ENCODE data around the gene REEP2.
"Not testable (repeated sequence)": the region's sequence is repeated elsewhere in the genome, so short reads cannot be mapped to it uniquely, and the experiment has no call there.

The REEP2 gene

DNA sequence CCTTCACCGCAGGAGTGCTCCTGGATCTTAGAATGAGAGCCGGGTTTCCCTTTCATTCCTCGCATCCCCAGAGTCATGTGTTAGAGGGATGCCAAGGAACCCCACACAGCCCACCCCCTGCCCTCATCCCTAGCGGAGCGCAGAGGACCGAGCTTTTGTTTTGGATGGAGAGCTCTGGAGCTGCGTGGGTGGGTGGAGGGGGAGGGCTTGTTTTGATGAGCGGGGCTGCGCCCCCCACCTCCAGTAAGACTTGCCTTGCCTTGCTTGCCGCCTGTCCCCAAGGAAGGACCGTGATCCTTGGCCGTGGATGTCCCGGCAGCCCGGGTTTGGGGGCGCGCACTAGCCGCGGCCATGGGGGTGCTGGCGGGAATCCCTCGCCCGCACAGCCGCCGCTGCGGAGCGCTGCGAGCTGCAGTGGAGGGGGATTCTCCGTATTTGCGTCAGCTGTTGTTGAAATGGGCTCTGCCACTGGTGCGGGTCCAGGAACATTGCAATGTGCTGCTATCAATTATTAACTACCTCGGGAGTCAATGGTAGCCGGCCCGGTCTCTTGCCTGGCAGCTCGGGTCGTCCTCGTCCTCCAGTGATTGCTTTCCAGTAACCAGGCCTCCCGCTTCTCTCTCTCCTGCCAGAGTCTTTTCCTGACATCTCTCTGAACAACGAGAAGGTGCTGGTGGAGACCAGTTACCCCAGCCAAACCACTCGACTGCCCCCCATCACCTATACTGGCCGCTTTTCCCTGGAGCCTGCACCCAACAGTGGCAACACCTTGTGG is 27.5 kb downstream of the REEP2 start:
- no peak for DNase-seq

DNA sequence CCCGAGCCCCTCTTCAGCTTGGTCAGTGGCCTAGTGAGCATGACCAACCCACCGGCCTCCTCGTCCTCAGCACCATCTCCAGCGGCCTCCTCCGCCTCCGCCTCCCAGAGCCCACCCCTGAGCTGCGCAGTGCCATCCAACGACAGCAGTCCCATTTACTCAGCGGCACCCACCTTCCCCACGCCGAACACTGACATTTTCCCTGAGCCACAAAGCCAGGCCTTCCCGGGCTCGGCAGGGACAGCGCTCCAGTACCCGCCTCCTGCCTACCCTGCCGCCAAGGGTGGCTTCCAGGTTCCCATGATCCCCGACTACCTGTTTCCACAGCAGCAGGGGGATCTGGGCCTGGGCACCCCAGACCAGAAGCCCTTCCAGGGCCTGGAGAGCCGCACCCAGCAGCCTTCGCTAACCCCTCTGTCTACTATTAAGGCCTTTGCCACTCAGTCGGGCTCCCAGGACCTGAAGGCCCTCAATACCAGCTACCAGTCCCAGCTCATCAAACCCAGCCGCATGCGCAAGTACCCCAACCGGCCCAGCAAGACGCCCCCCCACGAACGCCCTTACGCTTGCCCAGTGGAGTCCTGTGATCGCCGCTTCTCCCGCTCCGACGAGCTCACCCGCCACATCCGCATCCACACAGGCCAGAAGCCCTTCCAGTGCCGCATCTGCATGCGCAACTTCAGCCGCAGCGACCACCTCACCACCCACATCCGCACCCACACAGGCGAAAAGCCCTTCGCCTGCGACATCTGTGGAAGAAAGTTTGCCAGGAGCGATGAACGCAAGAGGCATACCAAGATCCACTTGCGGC is 28.2 kb downstream of the REEP2 start:
- DNase-seq = no peak

DNA sequence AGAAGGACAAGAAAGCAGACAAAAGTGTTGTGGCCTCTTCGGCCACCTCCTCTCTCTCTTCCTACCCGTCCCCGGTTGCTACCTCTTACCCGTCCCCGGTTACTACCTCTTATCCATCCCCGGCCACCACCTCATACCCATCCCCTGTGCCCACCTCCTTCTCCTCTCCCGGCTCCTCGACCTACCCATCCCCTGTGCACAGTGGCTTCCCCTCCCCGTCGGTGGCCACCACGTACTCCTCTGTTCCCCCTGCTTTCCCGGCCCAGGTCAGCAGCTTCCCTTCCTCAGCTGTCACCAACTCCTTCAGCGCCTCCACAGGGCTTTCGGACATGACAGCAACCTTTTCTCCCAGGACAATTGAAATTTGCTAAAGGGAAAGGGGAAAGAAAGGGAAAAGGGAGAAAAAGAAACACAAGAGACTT is 28.9 kb downstream of the REEP2 start:
- DNase-seq = no peak

DNA sequence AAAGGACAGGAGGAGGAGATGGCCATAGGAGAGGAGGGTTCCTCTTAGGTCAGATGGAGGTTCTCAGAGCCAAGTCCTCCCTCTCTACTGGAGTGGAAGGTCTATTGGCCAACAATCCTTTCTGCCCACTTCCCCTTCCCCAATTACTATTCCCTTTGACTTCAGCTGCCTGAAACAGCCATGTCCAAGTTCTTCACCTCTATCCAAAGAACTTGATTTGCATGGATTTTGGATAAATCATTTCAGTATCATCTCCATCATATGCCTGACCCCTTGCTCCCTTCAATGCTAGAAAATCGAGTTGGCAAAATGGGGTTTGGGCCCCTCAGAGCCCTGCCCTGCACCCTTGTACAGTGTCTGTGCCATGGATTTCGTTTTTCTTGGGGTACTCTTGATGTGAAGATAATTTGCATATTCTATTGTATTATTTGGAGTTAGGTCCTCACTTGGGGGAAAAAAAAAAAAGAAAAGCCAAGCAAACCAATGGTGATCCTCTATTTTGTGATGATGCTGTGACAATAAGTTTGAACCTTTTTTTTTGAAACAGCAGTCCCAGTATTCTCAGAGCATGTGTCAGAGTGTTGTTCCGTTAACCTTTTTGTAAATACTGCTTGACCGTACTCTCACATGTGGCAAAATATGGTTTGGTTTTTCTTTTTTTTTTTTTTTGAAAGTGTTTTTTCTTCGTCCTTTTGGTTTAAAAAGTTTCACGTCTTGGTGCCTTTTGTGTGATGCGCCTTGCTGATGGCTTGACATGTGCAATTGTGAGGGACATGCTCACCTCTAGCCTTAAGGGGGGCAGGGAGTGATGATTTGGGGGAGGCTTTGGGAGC is 29.5 kb downstream of the REEP2 start:
- DNase-seq = no peak

DNA sequence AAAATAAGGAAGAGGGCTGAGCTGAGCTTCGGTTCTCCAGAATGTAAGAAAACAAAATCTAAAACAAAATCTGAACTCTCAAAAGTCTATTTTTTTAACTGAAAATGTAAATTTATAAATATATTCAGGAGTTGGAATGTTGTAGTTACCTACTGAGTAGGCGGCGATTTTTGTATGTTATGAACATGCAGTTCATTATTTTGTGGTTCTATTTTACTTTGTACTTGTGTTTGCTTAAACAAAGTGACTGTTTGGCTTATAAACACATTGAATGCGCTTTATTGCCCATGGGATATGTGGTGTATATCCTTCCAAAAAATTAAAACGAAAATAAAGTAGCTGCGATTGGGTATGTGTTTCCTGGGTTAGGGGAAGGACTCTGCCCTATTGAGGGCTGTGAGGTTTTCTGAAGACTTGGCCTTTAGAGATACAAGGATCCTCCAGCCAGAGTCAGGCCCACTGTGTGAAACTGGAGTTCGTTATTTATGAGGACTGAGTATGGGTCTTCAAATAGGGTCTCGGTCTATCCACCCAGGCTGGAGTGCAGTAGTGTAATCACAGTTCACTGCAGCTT is 30.2 kb downstream of the REEP2 start:
- no peak for DNase-seq

DNA sequence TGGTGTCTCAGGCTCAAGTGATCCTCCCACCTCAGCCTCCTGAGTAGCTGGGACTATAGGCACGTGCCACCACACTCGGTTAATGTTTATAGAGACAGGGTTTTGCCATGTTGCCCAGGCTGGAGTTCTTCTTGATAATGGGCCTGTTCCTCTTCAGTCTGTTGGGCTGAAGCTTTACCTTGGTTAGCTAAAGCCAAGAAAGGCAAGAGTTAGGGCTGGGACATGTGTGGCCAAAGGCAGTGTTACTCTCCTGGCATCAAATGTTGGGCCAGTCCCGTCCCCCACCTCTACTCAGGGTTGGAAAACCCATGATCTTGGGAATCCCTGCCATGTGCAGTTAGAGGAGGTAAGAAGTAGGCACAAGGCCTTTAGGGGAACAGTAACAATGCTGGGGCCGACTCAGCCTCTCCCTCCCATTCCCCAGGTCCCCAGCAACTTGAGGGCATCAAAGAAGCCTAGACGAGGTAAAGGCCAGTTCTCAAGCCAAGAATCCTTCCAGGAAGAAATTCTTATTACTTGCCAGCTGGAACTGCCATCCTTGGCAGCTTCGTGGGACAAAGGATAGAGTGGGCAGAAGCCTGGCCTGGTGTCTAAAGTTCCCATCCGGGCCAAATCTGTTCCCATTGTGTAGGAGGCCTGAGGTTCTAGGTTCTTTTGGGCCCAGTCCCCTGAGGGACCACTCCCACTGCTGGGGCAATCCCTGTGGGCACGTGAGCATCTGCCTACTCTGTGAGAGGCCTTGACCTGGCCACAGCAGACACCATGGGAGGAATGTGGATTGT is 30.9 kb downstream of the REEP2 start:
- DNase-seq = no peak

DNA sequence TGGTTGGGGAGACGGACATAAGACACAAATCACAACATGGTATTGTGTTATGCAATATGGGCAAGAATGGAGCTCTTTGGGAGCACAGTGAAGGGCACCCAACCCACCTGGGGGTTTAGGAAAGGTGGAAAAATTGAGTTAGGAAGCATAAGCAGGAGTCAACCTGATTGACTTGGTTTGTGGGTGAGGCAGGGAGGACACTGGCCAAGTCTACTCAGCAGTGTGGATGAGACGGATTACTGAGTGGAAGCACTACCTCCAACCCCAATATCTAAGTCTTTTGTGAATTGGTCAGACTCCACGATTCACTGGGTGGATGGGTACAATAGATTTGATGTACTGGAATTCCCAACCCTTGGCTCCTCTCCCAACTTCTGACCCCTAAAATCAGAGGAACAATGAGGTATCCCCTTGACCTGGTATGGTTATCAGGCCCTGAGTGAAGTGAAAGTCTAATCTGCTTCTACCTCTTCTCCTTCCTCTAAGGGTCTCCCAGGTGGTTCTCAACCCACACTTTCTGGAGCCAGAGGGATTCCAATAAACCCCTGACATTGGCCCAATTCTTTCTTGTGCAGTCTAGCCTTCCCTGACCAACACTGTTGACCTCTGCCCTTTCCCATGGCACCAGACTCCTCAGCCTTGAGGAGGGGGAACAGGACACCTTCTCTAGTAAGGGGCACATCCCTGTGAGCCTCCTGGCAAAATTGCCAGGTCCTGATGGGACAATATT is 31.6 kb downstream of the REEP2 start:
- no peak for DNase-seq

DNA sequence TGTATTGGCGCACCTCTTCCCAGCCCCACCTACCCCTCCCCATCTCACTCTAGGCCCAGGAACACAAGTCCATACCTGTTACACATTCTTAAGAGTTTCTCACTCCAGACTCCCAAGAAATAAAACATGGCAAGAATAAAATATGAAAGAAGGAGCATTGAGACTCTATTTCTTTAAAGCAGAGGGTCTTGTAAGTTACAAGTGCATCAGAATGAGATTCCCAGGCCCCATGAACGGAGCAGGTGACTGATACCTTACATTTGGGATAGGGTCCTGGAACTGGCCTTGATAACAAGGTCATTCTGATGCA is 32.1 kb downstream of the REEP2 start:
- DNase-seq = no peak

DNA sequence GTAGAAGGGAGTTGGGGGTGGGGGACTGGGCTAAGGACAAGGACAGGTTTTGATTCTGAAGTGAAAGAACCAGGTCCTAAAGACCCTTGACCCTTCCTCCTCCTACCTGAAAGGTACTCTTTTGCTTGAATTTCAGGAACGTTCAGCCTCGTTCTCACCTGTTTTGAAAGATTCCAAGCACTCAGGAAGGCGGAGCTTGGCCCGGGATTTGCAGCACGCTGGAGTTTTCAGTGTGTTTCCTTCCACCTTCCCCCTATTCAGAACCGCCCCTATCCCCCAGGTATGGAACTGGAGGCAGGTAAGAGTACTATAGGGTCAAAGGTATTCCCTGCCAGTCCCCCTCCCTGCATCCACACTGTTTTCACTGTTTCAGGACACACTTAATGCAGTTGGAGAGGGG is 33.5 kb downstream of the REEP2 start:
- DNase-seq = no peak

DNA sequence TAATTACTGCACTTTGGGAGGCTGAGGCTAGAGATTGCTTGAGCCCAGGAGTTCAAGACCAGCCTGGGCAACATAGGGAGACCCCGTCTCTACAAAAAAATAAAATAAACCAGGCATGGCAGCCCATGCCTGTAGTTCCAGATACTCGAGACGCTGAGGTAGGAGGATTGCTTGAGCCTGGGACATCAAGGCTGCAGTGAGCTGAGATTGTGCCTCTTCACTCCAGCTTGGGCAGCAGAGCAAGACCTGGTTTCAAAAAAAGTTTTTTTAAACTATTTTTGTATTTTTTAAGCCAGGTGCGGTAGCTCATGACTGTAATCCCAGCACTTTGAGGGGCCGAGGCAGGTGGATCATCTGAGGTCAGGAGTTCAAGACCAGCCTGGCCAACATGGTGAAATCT is 34.3 kb downstream of the REEP2 start:
- DNase-seq = not testable (repeated sequence)

DNA sequence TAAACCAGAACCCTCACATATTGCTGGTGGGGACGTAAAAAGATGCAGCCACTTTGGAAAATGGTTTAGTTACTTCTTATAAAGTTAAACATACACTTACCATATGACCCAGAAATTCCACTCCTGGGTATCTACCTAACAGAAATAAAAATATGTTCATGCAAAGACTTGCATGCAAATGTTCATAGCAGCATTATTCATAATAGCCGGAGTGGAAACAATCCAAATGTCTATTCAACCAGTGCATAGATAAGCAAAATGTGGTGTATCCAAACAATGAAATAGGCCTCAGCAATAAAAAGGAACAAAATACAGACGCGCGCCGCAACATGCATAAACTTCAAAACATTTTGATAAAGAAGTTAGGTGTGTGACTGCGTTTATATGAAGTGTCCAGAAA is 38.1 kb downstream of the REEP2 start:
- DNase-seq = no peak

DNA sequence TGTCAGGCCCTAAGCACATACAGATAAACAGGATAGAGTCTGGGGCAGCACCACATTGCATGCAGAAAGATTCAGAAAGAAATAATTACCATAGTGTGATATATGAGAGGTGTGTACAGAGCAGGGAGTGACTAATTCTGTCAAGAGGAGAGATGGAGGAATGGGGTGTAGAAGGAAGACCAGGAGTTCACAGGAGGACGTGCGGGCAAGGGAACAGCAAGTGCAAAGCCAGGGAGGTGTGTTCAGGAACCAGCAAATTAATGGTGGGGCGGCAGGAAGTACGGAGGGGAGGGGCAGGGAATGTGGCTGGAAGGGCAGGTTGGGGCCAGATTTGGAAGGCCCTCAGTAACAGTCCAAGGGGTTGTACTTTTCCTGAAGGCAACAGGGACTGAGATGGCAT is 43.8 kb downstream of the REEP2 start:
- no peak for DNase-seq

DNA sequence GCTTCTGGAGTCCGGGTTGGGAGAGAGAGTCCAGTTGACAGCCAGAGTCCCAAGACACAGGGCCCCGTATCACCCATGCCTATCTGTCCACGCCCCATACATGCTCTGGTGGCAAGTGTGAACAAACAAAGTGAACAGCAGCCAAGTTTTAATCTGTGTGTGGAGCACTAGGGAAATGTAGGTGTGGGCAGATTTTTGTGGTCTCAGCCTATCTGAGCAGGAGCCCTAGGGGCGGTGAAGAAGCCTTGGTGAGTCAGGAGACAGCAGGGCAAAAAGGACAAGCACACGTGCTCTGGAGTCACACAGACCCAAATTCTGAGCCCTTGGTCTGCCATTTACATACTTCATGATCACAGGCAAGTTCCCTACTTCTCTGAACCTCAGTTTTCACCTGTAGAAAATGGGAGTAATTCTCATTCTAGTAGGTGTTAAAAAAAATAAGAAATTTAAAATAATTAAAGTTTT is 49.7 kb downstream of the REEP2 start:
- no peak for DNase-seq

DNA sequence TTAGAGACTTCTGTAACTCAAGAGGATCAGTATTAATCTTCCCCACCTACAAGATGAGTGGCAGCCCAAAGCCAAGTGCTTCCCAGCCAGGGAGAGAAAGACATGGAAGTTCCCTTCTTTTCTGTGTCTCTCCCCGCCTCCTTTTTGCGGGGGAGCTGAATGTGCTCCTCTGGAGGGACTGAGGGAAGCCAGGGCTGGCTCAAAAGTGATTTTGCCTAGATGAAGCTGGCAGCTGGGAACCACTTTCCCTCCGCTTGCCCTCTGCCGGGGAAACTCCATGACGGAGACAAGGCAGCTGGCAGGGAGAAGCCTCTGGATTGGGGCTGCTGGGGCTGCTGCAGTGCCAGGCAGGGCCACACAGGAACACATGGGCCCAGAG is 50.8 kb downstream of the REEP2 start:
- no peak for DNase-seq

DNA sequence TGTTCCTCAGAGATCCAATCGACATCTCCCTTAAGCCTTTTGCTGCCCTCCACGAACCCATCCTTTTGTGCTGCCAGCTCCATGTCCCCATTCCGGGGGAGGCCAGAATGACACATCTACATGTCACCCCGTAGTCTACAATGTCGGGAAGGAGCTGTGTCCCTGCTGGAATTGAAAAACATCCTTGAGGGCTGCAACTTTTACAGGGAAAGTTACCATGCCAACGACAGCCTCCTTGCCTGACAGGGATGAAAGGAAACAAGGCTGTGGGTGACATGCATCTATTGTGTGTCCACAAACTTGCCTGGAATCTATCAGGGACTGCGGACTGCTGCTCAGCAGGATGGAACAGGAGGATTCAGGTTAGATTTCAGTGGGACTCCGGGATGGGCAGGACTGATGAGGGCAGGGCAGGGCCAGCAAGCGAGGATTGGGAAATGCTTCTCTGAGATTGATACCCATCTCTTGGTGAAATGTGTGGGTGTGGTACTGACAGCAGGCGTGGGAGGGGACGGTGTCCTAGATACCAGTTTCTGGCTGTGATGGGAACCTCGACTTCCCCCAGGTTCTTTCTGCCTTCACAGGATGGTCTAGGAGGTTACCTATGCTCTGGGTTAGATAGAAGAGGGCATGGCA is 51.9 kb downstream of the REEP2 start:
- DNase-seq = no peak

DNA sequence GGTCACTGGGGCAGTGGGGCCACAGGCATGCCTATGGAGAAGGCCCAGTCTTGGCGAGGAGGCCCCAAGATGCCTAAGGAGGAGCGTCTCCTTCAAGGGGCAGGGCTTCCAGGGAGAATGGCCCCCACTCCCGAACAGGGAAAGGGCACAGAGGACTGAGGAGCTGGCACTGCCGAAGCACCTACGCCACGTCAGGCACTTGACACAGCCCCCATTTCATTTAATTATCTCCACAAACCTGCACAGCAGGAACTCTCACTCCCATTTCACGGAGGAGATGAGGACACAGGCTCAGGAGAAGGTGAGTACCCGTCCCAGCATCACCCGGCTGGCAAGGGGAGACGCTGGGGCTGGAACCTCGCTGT is 52.4 kb downstream of the REEP2 start:
- no peak for DNase-seq

DNA sequence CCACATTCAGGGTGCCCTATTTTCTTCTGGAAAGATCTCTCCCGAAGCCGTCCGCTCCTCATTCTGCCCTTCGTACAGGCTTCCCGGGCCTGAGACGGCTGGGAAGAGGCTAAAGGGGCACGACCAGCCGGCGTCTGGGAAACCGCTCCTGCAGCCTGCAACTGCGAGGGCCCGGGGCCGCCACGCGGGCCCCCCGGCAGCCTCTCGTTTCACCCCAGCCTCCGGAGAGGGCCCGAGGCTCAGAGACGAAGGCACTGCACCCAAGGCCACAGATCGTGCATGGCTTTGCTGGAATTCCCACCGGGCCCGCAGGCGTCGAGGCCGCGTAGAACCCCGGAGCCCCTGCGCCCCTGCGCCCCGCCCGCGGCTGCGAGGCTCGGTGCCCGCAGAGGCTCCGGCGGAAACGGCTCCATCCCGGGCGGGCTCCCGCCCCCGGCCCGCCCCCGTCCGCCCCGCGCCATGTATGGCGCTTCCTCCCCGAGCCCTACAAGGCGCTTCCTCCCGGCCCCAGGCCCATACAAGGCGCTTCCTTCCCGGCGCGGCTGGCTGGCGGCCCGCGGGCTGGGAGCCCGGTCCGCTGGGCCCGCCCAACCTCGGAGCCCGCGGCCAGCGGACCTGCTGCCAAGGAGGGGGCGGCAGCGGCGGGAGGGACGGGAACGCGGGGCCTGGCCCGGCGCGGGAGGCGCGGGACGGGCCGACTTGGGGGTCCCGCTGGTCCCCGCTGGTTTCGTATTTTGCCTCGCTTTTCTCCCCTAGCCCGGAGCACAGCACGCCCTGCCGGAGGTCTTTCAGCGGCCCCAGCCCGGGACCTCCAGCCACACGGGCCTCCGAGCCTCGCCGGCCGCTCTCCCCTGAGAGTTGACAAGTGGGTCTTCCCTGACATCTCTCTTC is 53.1 kb downstream of the REEP2 start:
- peak; percentile 25 for DNase-seq

DNA sequence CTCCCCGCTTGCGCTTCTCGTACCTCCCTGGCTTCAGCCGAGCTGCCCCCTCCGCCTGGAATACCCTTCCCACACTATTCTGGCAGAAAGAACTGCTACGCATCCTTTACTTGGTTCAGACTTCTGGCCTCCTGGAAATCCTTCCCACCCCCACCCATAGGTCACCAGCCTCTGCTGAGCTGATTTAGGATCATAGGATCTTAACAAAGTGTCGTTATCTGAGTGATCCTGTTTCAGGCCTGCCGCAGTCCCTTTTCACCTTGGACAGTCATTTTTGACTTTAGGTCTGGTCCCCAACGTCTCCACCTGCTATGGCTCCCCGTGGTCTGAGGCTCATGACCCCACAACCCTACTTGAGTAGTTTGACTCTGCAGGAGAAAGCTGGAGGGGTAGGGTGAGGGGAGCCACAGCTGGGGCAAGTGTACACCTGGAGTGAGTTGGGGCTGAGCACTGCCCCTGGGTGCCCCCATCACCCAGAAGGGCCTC is 53.7 kb downstream of the REEP2 start:
- no peak for DNase-seq

DNA sequence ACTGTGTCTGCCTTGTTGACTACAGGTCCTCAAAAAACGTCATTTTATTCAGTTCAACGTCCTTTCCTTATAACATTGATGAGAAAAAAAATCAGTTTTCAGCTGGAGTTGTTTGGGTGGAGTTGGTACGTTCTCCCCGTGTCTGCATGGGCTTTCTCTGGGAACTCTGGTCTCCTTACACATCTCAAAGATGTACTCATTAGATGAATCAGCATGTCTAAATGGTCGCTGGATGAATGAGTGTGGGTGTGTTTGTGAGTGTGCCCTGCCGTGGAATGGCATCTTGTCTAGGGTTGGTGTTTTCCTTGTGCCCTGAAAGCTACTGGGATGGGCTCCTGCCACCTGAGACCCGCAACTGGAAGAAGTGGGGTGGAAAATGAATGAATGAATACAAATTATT is 56.5 kb downstream of the REEP2 start:
- no peak for DNase-seq

Data from NCI-H187 treated with DMSO at 0.1 percent for 48 hours (cell line).